ENCODE data around the gene ZC2HC1C.
A peak's percentile ranks its signal among the peaks of the same experiment; 100 is the strongest.
"Not testable (repeated sequence)": the region's sequence is repeated elsewhere in the genome, so short reads cannot be mapped to it uniquely, and the experiment has no call there.

The ZC2HC1C gene

DNA sequence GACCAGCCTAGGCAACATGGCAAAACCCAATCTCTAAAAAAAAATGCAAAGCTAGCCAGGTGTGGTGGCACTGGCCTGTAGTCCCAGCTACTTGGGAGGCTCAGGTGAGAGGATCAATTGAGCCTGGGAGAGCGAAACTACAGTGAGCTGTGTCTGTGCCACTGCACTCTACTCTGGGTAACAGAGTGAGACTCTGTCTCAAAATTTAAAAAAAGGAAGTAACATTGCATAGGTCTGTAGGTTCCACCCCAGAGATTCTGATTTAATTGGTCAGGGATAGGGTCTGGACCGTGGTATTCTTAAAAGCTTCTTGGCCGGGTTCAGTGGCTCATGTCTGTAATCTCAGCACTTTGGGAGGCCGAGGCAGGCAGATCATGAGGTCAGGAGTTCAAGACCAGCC is 26.2 kb downstream of the ZC2HC1C start:
- DNase-seq (ENCODE audit: low spot score), result no peak

GRCh38 chr14:75096959-75097358 is 27.5 kb downstream of the ZC2HC1C start:
- no peak for DNase-seq (ENCODE audit: low spot score)

DNA sequence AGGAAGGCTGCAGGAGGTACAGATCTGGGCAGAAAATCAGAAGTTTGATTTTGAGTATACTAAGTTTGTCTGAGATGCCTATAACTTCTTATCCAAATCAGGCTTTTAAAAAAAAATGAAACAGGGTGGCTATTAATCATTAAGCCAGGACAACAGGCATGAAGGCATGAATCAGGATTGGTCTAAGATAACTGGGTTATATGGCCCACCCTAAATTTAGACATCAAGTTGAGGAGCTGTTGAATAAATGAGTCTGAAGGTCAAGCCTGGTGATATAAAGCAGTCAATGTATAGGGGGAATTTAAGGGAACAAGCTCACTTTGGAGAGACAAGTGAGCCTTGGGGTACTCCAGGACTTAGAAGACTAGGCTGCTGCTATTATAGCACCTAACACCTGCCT is 28.8 kb downstream of the ZC2HC1C start:
- DNase-seq (ENCODE audit: low spot score), result no peak

DNA sequence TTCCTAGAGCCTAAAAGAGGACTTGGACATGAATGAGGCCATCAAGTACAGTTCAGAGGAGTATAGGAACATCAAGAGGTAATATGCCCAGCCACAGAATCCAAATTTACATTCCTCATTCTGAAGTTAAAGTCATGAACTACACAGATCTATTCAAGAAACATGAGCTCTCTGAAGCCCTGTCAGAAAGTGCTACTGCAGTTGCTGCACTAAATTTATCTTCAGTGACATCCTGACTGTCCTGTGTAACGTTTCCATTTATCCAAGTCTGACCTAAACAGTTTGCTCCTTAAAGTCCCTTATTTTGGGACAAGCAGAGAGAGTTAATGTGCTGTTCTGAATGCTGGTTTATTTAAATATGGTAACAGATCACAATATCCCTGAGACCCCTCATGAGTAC is 29.2 kb downstream of the ZC2HC1C start:
- DNase-seq (ENCODE audit: low spot score), result no peak

- no peak for DNase-seq (ENCODE audit: low spot score)
Measured at GRCh38 chr14:75101491-75101890, 32.0 kb downstream of the ZC2HC1C start.

GRCh38 chr14:75107186-75107585 is 37.7 kb downstream of the ZC2HC1C start:
- DNase-seq (ENCODE audit: low spot score), result no peak

- no peak for DNase-seq (ENCODE audit: low spot score)
Measured at GRCh38 chr14:75109877-75110276, 40.4 kb downstream of the ZC2HC1C start.

DNA sequence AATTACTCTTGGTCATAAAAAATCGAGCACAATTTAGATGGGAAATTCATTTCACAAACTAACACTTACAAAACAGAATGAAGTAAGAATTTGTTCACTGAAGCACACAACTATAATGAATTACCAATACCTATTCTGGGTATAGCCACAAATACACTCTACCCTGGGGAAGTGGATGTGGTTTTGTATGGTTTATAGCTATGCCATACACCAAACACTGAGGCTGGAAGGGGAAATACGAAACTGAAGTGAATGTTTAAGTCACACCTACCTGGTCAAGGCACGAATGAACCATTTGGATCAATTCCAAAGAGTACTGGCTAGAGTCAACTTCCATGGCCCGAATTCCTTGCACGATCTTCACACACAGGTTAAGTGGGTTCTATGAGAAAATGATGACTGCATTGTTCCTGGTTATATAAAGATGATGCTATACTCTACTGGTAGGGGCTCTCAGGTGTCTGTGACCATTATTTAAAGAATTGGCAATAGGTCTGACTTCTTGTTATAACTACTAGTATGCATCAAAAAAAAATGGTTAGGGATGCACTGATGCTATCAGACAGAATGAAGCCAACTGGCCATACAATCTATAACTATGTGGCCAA is 44.6 kb downstream of the ZC2HC1C start:
- DNase-seq (ENCODE audit: low spot score), result no peak

DNA sequence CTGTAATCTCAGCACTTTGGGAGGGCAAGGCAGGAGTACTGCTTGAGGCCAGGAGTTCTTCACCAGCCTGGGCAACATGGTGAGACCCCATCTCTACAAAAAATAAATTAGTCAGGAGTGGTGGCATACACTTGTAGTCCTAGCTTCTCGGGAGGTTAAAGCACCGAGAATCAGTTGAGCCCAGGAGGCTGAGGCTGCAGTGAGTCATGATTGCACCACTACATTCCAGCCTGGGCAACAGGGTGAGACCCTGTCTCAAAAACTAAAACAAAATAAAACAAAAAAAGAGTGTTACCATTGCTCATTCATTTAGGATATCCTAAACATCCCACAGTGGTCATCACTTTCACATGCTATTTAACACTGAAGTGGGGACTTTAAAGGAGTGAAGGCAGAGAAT is 49.6 kb downstream of the ZC2HC1C start:
- DNase-seq (ENCODE audit: low spot score), result no peak

DNA sequence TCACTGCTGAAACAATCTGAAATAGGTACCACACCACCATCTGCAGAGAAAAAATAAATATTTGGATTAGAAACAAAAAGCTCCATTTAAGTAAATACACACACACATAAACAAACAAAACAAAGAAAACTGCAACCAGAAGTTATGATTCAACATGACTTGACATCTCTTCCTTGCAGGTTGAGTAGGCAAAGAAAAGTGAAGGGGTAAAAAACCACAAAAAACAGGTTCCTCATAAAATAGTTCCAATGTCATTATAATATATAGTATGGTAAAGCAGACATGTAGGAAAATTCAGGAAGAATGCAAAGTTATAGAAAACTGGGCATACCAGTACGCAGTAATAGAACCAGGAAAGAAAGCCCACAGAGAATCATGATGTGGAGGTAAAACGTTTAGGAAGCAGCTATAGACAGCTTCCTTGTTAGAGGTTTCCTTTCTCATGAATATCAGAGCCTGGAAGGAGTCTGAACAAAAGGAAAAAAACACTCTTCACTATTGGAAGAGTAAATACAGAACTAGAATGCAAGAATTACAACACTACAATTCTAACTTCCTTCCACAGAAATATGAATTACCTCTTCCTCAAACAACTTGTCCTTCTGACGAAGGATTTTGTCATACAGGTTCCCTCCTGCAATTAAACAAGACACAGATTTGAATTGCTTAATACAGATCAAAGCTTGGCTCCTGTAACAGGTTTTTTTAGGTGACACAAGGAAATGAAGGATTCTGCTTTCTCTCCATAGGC is 51.3 kb downstream of the ZC2HC1C start:
- no peak for DNase-seq (ENCODE audit: low spot score)

DNA sequence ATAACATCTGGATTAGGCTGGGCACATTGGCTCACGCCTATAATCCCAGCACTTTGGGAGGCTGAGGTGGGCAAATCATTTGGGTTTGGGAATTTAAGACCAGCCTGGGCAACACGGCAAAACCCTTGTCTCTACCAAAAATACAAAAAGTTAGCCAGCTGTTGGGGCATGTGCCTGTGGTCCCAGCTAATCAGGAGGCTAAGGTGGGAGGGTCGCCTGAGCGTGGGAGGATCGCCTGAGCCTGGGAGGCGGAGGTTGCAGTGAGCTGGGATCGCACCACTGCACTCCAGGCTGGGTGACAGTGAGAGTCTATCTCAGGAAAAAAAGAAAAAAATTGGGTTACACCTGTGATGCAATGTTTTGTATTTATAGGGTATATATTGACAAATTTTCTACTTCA is 52.1 kb downstream of the ZC2HC1C start:
- no peak for DNase-seq (ENCODE audit: low spot score)

- no peak for DNase-seq (ENCODE audit: low spot score)
Measured at GRCh38 chr14:75123991-75124390, 54.5 kb downstream of the ZC2HC1C start.

- peak; percentile 19 for DNase-seq (ENCODE audit: low spot score)
Measured at GRCh38 chr14:75125617-75126016, 56.2 kb downstream of the ZC2HC1C start.

DNA sequence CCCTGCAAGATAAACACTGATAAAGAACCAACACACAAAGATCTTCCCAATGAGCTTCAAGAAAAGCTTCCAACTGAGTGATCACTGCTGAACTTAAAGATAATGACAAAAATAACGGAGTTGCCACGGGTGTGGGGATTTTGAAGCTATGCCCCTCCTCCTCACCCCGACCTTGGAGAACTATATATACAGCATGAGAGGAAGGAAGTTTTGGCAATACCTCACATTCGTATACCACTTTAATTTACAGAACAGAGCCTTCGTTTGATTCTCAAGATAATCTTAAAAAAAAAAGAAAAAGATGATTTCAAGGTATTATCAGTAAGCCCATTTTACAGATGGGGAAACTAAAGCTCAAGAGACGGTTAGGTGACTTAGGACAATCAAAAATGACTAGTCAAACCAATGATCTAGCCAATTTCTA is 56.7 kb downstream of the ZC2HC1C start:
- no peak for DNase-seq (ENCODE audit: low spot score)

GRCh38 chr14:75126679-75127473 is 57.4 kb downstream of the ZC2HC1C start, which contains the start of gene NEK9:
NEK9 (minus strand) TSS chr14:75127048; CDS start chr14:75126921, 127 bp downstream.
- peak; percentile 89 for DNase-seq (ENCODE audit: low spot score)

GRCh38 chr14:75127474-75127820 is 58.0 kb downstream of the ZC2HC1C start:
- not testable (repeated sequence) for DNase-seq (ENCODE audit: low spot score)

DNA sequence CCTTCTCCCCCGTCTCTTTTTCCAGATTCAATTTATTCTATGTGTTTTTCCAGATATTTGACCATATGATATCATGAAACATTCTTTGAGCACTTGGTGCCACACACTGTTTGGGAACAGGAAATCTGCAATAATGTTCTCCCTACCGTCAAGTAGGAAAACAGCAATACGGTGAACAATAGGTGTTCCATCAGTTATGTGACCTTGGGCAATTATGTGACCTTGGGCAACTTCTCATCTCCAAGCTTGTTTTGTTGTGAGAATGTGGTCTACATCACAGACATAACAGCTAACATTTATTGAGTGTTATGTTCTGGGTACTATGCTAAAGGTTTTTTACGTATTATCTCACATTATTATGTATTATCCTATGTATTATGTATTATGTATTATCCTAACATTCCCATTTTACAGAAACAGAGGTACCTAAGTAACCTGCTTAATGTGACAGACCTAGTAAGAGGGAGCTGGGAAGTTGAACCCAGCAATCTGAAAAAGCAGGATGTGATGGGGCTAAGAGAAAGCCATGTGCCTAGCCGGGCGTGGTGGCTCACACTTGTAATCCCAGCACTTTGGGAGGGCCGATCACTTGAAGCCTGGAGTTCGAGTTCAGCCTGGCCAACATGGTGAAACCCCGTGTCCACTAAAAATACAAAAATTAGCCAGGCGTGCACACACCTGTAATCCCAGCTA is 58.6 kb downstream of the ZC2HC1C start:
- peak; percentile 19 for DNase-seq (ENCODE audit: low spot score)

GRCh38 chr14:75128596-75128990 is 59.2 kb downstream of the ZC2HC1C start:
- DNase-seq (ENCODE audit: low spot score), result no peak
